ENCODE data around the gene CHST4.
"Not testable (repeated sequence)": the region's sequence is repeated elsewhere in the genome, so short reads cannot be mapped to it uniquely, and the experiment has no call there.

Gene CHST4

DNA sequence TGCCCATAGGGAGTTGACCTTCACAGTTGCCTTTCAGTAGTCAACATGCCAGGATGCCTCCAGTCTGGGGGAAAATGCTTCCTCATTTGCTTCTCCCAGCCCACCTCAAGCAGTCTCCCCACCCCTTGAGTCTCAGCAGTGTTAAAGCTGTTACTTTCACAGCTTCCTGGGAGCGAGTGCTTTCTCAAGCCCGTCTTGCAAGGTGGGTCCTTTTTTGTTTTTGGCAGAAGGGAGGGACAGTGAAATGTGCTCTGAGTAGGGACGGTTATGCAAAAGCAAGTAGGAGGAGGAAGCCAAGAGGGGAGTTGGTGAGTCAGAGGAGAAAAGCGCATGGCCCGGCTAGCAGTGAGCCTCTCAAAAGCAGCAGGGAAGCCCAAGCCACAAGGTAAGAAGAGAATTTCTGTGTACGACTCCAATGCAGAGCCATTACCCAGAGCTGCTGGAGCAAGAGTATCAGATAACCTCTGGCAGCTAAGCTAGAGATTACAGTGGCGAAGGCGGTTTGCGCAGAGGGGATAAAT, at the start of gene CHST4:
CHST4 (plus strand) TSS at position 316 of the 521 bp plus-strand sequence. CDS start 10,252 bp downstream, outside the sequence.
- DNase-seq (ENCODE audit: low read depth): no peak

DNA sequence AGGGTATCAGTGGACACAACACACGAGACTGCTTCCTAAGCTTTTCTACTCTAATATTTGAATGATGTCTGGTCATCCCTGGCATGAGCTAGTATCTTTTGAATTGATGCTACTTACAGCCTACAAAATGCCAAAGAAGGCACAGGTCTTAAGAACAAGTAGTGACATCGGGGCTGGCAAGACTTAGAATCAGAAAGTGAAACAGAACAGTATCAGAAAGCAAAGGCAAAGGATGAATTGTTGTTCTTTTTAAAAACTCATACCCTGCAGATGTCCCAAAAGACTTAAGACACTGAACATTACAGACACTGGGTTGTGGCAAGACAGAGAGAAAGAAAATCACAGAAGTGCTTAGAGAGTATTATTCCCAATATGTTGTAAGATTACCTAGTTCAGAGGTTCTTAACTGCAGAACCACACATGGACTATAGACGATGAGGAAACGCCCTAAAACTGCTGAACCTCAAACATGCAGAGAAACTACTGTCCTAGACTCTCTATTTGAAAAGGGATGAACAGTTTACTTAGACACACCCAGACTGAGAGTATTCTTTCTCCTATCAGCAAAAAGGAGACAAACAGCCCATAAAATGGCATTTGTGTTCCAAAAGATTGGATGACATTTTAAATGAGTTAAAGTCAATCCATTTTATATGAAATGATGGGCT, 49.6 kb upstream of the CHST4 start:
- no peak for DNase-seq (ENCODE audit: low read depth)

DNA sequence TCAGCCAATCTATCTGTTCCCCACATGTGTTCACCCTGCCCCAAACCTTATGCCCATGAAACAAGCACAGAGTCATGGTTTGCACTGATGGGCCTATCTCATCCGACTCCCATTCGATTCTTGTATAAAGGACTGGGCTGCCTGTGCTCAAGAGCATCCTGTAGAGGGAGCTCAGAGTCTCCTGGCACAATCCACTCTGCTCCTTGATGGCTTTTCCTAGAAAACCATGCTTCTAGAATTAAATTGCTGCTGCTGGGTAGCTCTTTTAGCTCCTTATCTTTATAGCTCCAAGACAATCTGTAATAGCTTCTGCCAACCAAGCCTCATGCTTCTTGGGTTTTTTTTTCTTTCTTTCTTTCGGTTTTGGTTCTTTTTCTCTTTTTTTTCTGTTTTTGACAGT, 46.8 kb upstream of the CHST4 start:
- no peak for DNase-seq (ENCODE audit: low read depth)

DNA sequence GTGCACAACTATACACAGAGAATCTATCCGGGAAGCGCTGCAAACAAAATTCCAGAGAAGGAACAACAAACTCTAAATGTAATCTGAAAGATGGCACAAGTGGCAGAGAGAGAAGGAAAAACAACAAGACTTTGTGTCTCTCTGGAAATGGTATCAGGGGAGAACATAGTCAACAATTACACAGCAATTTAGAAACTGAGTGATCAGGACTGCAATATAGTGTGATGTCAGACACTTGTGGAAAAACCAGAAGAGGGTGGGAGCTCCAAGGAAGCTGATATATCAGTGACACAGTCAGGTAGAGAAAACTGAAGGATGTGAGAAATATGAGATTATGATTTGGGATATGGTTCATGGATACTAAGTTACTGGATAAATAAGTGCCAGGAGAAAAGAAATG, 45.3 kb upstream of the CHST4 start:
- no peak for DNase-seq (ENCODE audit: low read depth)

DNA sequence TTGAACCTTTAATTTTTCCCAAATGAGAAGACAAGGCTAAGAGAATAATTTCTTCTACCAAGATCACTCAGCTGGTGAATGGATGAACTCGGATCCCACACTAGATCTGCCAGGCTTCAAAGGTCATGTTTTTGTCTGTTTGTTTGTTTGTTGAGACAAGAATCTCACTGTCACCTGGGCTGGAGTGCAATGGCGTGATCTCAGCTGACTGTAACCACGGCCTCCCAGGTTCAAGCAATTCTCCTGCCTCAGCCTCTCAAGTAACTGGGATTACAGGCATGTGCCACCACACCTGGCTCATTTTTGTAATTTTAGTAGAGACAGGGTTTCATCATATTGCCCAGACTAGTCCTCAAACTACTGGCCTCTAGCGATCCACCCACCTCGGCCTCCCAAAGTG, 43.7 kb upstream of the CHST4 start:
- DNase-seq (ENCODE audit: low read depth): no peak

DNA sequence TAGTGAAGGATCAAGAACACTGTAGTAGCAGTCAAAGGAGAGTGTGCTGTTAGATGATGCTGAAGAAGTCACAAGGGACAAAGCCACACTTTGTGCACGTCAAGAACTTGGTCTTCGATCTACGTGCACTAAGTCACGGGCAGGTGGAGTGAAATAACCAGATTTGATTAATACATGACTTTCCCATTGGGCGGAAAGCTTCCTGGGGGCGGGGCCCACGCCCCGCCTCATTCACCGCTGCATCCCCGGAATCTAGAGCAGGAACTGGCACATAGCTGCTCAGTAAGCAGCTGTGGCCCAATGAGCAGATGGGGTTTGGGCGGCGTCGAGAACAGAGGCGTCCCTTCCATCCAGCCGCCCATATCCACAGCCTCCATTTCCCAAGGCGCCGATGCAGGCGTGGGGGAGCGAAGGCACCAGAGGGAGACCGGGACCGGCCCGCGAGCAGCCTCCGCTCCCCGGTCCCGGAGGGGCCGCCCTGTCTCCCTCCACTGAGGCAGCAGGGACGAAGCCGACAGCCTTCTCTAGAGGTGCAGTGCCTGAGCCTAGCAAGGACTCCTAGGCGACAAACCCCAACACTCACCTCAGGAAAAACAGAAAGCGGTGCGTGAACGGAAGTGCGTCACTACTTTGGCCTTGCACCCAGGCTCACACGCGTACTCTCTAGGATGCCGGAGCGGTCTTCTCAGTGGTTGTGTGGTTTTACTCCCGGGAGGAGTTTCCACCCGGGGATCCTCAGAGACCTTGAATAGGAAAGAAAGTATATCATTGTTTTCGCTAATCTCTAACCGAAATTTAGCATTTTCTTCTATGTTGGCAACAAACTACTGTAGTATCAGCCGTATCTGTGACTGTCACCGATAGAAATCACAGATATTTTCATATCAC, 42.0 kb upstream of the CHST4 start:
- DNase-seq (ENCODE audit: low read depth): peak; percentile 78

DNA sequence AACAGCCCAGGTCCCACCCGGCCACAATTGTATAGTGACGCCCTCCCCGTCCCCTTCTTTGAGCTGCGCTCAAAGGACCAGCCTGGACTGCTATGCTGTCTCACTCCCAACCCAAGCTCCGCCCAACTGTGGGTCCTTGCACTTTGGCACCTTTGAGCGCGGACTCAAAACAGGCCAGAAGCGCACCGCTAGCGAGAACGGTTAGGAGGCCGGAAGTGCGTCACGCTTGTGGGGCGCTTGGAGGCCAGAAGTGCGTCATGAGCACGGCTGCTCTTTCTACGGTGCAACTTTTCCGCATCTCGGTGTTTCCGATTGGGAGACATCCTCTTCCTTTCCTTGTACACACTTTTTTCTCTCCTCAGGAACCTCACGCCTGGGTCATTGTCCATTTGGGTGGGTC, 37.1 kb upstream of the CHST4 start, which contains the start of gene ZNF19:
ZNF19 (minus strand) TSS at position 203 of the 400 bp plus-strand sequence. CDS start 7,210 bp downstream, outside the sequence.
- no peak for DNase-seq (ENCODE audit: low read depth)

DNA sequence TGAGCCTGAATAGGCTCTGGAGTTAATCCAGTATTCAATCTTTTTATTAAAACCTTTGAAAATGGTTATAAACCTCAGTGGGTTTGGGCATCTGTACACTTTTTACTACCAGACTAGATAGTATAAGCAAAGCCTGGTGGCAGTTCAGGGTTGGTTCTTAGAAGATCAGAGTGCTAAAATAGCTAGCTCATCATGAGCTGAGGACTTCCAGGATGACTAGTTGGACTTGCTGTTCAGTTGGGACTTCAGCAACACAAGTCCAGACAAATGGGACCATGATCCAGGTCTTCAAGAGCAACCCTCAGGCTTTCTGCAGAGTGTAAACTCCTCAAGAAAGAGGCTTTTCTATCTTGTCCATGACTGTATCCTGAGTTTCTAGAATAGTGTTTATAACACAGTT, 35.9 kb upstream of the CHST4 start:
- no peak for DNase-seq (ENCODE audit: low read depth)

DNA sequence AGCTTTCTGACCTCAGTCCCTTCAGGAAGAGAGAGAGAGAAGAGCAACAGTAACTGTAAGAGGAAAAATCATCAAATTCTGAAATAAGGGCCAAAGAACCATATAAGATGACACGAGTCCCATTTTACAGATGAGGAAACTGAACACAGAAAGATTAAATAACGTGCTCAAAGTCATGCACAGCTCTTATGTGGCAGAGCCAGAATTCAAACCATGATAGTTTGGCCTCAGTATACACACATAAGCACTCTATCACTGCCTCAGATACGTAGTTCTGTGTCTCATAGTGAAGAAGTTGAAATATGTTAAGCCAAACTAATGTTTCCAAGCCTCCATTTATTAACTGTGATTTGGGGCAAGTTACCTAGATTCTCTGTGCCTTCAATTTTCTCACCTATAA, 35.2 kb upstream of the CHST4 start:
- DNase-seq (ENCODE audit: low read depth): no peak

DNA sequence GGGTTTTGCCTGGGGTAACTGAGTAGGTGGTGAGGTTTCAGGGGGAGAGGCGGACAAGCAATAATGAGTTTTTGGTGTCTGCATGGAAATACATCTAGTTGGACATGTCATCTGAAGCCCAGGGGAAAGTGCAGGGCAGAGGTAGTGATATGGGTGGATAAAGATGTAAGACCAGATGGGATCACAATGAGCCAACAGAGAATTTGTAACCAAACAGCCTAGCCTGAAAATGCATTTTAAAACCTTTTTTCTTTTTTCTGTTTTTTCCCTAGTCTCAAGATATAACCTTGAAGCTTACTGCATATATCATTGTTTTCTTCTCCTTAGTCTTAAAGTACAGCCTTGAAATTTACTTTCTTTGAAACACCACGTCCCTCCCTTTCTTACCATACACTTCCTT, 33.4 kb upstream of the CHST4 start:
- no peak for DNase-seq (ENCODE audit: low read depth)

DNA sequence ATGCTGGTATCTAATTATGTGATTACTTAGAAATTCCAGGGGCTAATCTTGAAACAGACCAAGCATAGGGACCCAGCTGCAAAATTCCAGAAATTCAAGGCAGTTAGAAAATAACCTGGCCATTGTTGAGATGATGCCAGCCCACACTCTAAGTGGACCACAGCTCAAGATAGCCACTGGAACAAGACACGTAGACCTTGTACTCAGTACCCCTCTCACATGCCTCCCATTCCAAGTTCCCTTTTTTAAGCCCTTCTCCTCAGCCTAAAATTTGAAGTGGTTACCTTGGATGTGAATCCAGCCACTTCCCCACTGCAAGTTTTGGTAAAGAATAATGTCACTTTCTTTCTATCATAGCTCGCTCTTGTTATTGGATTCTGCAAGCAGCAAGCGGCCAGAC, 33.0 kb upstream of the CHST4 start:
- DNase-seq (ENCODE audit: low read depth): no peak

DNA sequence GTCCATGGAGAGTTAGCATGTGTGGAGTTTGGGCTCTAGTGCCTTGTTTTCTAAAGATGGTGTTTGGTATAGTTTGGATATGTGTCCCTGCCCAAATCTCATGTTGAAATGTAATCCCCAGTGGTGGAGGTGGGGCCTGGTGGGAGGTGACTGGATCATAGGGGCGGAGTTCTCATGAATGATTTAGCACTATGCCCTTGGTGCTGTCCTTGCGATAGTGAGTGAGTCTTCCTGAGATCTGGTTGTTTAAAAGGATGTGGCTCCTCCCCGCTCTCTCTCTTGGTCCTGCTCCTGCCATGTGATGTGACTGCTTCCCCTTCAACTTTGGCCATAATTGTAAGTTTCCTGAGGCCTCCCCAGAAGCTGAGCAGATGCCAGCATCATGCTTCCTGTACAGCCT, 28.2 kb upstream of the CHST4 start:
- no peak for DNase-seq (ENCODE audit: low read depth)

DNA sequence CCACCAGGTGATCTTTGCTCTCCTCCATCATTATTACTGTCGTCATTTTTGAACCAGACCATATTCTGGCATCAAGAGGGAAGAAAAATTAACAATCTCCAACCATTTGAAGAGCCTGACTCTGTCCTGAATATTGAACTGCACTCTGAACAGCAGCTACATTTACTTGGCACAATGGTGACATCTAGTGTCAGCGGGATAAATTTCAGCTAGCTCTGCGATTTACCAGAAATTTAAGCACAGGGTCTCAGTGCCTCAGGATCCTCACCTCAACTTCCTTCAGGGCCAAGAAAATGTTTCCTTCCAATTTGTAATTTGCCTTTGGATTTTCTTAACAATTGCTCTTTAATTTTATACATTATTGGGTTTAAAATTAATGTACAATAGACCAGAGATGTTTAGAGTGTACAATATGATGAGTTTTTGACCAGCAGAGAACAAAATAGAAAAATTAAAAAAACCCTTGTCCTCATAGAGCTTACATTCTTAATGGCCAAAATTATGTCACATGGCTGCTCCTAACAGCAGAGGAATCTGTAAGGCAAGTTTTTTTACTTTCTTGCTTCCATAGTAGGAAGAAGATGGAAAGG, 26.4 kb upstream of the CHST4 start:
- no peak for DNase-seq (ENCODE audit: low read depth)

DNA sequence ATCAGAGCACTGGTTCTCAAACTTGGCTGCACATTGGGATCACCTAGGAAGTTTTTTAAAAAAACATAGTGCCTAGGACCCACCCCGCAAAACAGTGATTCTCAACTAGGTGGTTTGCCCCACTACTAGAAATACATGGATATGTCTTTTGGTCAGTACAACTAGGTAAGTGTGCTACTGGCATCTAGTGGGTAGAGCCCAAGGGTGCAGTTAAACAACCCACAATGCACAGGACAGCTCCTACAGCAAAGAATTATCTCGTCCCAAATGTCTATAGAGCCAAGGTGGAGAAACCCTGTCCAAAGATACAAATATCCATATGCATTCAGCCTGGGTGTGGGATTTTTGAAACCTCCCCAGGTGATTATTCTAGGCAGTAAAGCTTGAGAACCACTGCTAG, 25.3 kb upstream of the CHST4 start:
- DNase-seq (ENCODE audit: low read depth): no peak

DNA sequence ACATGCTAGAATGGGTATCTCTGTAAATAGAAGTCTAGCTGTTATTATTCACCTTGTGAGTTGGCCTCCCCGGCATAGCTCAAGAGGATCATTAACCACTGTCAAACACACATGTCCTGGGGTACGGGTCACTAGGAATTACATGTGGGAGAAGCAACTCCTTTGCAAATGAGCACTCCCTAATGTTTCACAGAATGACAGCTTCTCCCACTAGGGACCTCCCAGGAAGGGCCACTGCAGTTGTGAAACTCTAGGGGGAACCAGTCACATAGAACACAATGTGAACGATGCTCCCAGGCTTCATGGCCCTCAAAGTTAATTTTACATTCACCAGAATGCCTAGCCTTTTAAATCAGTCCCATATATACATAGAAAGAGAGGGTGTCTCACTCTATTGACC, 24.7 kb upstream of the CHST4 start:
- DNase-seq (ENCODE audit: low read depth): no peak

DNA sequence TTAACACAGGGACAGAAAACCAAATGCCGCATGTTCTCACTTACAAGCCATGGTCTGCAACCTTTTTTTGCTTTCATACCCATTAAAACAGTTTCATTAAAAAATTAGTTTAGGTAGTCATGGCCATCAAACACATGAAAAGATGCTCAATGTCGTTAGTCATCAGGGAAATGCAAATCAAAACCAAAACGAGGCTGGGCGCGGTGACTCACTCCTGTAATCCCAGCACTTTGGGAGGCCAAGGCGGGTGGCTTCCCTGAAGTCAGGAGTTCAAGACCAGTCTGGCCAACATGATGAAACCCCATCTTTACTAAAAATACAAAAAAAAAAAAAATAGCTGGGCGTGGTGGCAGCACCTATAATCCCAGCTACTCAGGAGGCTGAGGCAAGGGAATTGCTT, 22.2 kb upstream of the CHST4 start:
- DNase-seq (ENCODE audit: low read depth): not testable (repeated sequence)

DNA sequence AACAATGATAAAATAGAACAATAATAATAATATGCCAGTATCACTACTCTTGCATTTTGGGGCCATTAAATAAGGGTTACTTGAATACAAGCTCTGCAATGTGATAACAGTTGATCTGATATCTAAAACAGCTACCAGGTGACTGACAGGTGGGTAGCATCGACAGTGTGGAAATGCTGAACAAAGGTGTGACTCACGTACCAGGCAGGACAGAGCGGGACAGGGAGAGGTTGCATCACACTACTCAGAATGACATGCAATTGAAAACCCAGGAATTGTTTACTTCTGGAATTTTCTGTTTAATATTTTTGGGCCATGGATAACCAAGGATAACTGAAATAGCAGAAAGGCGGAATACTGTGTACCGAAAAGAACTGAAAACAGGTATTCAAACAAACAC, 21.3 kb upstream of the CHST4 start:
- no peak for DNase-seq (ENCODE audit: low read depth)

DNA sequence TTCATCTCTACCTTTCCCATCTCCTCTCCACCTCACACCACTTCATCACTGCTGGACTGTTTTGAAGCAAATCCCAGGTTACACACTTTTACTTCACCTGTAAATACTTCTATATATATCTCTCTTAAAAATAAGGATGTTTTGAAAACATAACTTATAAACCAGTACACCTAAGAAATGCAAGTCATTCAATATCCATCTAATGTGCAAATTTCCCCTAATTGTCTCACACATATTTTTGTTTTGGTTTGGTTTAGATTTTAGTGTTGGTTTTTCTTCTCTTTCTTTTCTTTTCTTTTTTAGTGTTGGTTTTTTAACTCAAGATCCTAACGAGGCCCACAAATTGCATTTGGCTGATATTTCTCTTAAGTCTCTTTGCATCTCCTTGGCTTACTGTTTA, 19.2 kb upstream of the CHST4 start:
- no peak for DNase-seq (ENCODE audit: low read depth)

DNA sequence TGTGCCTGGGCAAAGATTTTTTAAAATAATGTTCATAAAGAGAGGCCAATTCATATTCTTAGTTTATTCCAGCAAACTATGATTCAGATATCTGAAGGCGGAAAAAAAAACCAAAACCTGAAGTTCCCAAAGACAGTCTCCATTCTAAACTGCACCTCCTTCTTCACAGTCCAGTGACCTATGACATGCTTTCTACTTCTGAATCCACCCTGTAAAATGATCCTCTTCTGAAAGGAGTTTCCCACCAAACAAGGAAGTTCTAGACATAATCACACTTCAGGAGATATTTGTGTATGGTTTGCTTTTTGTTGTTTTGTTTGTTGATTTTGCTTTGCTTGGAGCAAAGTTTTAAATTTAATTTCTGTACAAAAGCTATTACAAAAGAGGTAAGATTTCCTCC, 12.9 kb upstream of the CHST4 start:
- no peak for DNase-seq (ENCODE audit: low read depth)

DNA sequence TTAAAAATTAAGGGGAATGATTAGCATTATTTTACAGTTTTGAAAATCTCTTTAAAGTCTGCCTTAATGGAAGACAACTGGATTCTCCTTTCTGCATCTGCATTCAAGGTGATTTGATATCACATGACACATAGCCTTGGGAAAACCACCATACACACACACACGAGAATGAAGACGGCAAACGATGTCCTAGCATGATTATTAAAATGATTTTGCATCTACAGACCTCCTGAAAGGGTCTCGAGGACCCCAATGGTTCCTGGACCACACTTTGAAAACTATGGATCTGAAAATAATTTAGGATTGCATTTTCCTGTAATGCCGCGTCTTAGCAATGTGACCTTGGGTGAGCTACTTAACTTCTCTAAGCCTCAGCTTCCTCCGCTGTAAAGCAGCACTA, 11.8 kb upstream of the CHST4 start:
- no peak for DNase-seq (ENCODE audit: low read depth)

DNA sequence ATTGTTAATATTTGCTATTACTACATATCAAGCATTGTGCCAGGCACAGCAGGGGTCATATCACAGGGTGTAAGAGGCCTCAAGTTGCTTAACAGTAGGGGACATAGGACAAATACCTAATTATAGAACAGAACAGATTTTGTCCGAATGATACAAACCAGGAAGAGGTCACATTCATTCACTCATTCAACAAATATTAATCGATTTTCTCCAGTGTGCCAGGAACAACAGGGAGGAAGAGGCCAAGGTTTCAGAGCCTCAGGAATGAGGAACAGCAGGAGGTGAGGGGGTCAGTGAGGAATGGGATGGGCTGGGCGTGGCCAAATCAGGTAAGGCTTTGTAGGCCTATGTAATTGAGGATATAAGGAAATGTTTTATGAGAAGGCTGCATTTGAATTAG, 11.2 kb upstream of the CHST4 start:
- no peak for DNase-seq (ENCODE audit: low read depth)

DNA sequence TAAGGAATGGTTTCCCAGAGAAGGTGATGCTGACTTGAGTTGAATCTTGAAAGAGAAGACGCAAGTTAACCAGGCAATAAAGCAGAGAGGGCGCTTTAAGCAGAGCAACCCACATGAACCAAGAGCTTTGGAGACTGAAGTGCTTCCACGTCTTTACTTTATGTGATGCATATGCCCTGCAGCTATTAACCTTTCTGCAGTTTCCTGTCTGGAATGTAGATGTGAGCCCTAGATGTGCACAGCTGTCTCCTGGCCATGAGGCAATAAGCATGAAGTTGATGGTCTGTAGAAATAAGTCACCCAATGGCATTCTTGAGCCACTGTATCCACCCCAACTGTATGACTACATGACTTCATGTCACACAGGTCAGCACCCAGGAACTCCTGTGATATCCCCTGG, 5.7 kb upstream of the CHST4 start:
- no peak for DNase-seq (ENCODE audit: low read depth)

Measured in T-helper 22 cell (primary cell).